Measurements from ENCODE around the gene UNC5A.
A peak's percentile ranks its signal among the peaks of the same experiment; 100 is the strongest.

Gene UNC5A

DNA sequence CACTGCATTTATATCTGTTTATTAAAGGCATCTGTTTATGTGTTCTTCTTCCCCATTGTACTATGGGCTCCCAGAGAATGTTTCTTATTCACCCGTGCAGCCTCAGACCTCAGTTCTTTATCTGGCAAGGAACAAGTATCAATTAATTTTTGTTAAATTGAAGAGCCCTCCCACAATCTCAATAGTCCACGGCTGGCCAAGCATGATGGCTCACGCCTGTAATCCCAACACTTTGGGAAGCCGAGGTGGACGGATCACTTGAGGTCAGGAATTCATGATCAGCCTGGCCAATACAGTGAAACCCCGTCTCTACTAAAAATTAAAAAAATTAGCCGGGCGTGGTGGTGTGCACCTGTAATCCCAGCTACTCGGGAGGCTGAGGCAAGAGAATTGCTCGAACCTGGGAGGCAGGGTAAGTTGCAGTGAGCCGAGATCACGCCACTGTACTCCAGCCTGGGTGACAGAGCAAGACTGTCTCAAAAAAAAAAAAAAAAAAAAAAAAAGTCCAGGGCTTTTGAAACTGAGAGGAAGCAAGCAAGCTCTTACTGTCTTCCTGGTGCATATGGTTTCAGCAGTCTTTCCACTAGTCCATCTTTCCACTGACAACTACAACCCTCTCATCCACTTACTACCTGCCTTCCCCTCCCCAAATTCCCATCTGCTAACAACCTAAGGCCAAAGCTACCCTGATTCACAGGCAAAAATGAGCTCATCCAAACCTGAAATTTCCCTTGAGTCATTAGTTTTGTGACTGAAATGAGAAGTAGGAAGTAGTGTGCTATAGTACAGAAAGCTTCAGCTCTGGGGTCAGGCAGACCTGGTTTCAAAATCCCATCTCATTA, 91.1 kb downstream of the UNC5A start:
- no peak for DNase-seq

DNA sequence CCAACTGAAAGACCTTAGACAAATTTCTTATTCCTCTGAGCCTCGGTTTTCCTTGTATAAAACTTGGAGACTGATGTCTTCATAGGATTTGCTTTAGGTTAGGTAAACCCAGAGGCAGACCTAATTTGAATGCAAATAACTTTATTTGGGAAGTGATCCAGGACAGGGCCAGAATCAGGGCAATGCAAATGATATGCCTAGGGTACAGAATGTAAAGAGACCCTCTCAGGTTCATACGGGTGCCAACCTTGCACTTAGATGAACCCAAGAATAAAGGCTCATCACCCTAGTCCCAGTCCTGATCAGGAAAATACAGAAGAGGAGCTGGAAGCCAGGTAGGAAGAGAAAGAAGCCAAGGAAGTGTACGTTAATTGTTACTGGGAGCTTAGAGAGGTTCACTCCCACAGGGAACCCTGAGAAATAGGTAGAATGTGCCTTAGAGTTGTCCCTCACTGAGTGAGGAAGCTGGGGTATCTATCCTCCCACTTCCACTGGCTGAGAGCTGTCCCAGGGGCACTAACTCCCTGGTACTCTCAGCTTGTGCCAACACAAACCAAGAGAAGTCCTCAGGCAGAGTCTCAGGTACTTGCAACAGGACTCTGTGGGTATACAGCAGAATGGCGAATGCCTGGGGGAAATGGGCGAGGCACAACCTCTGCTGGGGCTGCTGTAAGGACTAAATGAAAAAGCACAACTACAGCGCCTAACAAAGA, 91.9 kb downstream of the UNC5A start:
- no peak for DNase-seq

DNA sequence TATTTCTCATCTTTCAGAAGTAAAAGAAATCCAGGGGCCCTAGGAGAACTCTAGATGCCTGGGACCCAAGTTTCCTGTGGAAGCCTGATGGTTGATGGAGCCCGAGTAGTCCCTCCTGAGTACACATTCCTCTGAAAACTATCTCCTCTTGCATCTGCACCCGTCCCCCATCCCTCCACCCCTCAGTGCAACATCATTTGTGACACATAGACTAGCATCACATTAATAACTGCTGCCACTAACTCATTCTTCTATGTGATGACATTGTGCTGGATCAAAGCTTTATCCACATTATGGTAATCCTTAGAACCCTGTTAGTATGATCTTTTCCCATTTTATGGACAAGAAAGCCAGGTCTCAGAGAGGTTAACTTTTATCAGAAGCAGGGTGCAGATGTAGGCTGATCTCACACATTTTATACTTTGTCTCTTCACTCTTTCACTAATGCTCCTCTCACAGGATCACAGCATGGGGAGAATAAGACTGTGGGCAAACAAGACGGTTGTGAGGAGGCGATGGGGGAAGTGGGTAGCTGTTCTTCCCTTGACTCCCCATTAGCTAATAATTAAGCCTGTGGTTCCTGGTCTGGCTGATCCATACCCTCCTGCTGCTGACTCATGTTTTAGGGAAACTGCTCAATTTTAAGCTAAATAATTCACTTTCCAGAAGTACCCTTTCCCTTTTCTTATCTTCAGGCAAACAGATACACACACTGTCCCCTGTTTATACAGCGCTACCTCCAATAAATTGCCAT, 92.7 kb downstream of the UNC5A start:
- no peak for DNase-seq

DNA sequence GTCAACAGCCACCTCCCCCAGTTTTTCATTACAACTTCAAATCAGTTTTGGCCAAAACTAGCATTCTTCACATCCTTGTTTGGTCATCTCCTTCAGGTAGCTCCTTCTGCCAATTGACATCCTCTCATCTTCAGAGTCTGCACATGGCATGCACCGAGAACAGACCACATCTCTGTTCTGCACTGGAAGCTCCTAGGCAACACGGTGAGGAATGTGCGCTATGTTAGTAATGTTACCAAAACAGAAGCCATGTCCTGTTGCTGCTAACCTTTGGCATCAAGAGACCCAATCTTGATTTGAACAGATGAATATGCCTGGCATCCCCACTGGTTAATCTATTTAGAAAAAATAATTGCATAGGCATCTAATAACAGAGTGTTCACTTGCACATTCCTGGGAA, 93.9 kb downstream of the UNC5A start:
- no peak for DNase-seq

DNA sequence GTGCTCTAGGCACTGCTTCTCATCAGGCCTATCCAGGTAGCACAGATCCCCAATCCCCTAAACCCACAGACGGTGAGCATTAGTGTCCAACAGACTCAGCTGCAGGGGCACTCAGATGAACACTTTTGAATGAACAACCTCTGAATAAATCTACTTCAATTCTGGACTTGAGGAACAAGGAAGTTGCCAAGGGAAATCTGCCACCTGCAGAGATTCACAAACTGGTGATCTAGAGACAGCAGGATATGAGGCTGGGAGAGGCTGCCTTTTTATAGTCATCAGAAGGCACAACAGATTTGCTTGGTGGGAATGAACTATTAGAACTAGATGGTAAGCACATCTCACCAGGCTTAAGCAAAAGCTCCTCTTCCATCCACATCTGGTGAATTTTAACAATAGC, 95.8 kb downstream of the UNC5A start:
- no peak for DNase-seq

DNA sequence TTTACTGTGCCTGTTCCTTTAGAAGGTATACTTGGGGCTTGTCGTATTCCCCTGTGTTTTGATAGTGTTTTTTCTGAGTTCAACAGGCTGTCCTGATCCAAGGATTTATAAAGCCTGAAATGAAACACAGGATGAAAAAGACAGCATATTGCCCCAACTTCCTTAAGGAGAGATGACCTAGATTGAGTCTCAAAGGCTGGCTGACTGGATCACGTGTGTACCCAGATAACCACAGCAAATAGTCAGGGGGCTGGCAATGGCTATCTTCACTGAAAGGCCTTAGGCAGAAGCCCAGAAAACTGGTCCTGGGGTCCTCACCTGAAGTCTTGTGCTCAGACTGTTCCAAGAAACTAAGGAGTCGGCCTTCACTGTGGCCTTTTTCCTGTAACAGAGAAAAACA, 96.4 kb downstream of the UNC5A start:
- no peak for DNase-seq

DNA sequence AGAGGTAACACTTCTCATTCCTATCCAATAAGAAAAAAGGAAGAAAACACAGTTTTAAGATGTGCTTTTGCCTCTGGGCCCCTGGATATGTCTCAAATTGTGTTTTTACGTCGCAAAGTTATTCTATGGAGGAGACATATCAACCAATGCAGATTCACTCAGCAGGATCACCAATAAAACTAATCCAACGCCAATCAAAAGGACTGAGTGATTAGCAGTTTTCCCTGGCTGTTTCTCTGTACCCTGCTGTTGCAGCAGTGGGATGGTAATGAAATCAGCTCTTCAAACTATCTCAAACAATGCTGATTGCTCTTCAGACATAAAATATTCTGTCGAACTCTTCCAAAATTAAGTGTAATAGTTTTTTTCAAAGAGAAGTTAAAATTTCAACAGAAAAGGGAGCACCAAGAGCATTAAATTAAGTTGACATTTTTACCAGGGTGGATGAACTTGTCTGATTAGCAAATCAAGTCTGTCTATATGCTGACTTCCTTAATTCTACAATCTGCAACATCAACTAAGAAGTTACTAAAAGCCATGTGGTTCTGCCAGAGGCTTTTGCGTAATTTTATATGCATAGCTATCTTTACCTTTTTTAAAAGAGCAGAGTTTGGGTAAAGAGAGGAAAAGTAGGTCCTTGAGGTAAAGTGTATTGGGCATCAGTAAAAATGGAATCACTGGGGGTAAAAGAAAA, 98.5 kb downstream of the UNC5A start:
- DNase-seq, result no peak

DNA sequence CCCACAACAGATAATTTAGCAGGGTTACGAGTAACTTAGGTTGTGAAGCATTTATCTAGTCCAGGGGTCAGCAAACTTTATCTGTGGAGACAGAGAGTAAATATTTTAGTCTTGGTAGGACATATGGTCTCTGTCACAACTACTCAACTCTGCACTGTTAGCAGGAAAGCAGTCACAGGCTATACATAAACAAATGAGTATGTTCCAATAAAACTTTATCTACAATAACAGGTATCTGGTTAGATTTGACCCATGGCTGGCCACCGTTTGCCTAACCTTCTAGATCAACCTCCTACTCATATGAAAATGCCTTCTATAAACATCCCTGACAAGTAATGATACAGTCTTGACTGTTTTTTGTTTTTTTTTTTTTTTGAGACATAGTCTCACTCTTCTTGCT, 101.8 kb downstream of the UNC5A start:
- no peak for DNase-seq

DNA sequence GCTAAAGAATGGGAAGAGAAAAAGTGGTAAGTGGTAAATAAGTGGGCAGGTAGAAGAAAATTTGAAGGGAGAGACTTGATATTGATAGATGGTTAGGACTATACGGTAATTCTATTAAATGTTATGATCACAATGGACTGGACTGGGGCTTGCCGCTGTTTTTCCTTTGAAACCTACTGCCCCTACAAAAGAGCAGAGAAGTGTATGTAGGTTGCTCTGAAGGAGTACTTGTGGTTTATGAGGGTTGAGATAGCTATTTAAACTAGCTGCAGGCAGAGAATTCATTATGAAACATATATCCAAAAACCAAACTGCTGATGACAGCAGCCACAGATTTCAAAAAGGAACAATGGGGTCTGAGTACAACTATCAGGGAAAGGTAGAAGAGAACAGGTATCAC, 105.5 kb downstream of the UNC5A start:
- peak; percentile 63 for DNase-seq

DNA sequence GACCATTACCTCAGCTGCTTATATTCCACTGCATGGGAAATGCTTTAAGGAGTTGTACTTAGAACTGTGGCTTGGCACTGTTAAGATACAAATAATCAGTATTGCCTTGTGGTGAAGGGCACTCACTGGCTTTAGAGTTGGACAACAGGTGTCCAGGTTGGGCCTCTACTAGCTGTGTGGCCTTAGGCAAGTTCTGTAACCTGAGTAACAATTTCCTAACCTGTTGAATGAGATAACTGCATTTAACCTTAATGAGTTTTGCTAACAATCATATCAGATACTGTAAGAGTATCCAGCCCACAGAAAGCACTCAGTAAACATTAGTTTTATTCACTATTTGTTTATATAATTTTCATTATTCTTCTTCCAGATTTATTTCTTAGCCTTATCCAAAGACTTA, 106.0 kb downstream of the UNC5A start:
- peak; percentile 63 for DNase-seq

DNA sequence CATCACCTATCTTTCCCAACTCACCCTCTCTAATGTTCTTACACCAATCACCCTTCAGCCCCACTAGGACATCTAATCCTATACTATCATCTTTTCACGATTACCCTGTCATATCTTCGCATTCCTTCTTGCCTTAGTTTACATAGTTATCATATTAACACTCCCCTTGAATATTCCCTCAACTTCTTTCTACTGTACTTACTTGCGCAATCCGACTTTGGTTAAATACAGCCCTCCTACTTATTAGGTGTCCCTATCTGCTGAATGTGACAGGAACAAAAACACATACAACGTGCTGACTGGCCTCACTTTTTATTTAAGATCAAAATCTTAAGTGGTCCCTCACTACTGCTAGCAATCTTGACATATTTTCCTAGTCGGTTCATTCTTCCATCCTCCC, 108.3 kb downstream of the UNC5A start:
- DNase-seq, result no peak

DNA sequence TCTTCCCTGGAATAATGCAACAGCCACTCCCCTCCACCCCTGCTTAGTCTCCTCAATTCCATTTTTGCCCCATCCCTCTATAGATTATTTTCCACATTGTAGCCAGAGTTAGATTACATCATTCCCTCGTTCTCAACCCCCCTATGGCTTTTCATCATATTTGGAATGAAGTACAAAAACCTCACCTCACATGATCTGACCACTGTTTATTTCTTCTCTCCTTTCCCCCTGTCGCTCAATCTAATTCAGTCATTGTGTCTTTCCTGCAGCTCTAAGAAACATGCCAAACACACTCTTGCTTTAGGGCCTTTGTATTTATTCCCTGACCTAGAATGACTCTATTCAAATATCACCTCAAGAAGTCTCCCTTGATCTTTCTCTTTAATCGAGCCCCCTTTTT, 111.4 kb downstream of the UNC5A start:
- no peak for DNase-seq

DNA sequence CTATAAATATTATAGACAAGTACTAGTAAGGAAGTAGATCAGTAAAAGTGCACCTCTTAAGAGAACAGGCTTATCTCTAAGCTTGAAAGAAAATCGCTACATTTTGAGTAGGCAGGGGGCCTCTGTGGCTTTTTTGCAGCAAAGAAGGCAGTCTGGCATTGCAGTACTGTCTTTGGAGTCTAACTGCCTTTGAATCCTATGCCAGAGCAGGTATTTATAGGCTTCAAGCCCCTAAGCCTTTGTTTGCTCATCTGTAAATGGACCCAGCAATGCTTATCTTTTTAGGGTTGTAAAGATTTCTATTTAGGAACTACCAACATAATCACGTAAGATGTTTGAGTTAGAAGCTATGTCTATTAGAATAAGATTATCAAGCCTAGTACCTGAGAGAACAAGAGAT, 112.5 kb downstream of the UNC5A start:
- no peak for DNase-seq

DNA sequence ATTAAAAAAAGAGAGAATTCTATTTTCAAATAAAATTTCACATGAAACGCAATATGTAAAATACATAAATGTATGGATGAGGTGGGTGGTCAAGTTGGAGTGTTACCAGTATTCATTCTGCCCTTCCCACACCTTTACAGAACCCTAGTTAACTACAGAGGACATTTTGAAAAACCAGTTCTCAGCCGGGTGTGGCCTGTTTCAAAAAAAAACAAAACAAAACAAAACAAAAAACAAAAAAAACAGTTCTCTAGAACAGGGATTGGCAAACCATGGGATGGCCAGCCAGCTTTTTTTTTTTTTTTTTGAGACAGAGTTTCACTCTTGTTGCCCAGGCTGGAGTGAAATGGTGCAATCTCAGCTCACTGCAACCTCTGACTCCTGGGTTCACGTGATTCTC, 117.2 kb downstream of the UNC5A start:
- no peak for DNase-seq

DNA sequence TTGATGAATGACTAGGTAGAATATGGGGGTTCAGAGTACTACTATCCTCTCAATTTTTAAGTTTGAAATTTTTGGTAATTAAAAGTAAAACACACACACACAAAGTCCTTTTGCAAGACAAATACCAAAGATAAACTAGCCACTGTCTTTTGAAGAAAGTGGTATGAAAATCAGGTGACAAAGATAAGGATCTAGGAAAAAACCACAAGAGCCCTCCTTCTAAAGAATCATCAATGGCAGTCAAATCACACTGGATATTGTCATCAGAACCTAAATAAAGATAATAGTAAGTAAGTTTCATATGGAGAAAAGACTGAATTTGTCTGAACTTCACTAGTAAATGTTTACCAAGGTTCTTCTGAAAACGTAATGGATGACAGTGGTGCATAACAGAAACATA, 119.3 kb downstream of the UNC5A start:
- no peak for DNase-seq

Measured in DMS79 (cell line).